22Rv1 (cell line): ENCODE results near the gene TIMM21.

Source experiments
- H3K27ac ChIP-seq: fragments of 450-650 bp; 2 replicates; pipeline ENCODE4 v1.5.1; 2017
- ZFX ChIP-seq: fragments of 450-650 bp; IDR thresholded peaks from 2 replicates; pipeline ENCODE4 v1.6.1; 2017; ENCODE audit warnings: antibody characterized with exemption, borderline replicate concordance
- TF ChIP-seq, protein P1 (sequence below): fragments of 450-650 bp; IDR thresholded peaks from 2 replicates; pipeline ENCODE4 v1.5.1; 2017; ENCODE audit warnings: mild to moderate bottlenecking

The TIMM21 gene

DNA sequence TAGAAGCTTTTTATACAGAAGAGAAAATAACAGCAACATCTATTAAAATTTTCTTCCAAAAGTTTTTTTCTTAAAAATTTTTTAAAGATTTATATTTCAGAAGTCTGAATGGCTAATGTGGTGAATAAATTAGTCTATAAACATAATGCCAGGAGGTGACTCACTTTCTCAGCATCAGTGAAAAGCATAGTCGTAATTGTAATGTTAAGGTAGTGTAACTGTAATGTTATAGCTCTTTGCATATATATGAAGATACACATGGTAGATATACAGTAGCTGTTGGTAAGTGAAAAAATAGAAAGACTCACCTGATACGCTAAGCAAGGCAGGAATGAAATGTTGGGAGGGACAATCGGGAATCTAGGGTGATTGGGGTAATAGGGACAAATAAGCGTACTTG is 5.5 kb downstream of the TIMM21 start:
- H3K27ac ChIP-seq = no peak overlapping the region
- TF ChIP-seq, protein P1, sequence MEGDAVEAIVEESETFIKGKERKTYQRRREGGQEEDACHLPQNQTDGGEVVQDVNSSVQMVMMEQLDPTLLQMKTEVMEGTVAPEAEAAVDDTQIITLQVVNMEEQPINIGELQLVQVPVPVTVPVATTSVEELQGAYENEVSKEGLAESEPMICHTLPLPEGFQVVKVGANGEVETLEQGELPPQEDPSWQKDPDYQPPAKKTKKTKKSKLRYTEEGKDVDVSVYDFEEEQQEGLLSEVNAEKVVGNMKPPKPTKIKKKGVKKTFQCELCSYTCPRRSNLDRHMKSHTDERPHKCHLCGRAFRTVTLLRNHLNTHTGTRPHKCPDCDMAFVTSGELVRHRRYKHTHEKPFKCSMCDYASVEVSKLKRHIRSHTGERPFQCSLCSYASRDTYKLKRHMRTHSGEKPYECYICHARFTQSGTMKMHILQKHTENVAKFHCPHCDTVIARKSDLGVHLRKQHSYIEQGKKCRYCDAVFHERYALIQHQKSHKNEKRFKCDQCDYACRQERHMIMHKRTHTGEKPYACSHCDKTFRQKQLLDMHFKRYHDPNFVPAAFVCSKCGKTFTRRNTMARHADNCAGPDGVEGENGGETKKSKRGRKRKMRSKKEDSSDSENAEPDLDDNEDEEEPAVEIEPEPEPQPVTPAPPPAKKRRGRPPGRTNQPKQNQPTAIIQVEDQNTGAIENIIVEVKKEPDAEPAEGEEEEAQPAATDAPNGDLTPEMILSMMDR = no peak
- TF ChIP-seq ZFX = no peak

DNA sequence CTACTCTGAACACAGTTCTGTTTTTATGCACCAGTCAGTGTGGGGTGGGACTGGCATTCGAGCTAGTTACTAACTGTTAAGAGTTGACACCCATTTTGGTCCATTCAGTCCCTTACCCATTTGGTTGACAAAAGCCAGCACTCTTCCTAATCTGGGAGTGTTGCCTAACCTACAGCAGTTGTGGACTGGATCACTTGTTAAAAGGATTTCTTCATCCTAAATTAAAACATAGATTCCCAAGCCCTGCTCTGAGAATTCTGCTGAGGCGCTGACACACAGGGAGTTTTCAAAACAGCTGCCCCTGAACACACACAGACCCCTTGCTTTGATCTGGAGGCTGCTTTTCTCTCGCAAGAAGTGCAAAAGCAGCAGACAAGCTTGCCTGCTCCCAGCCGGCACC is 6.4 kb downstream of the TIMM21 start:
- H3K27ac ChIP-seq = no peak overlapping the region
- TF ChIP-seq ZFX = no peak
- TF ChIP-seq, protein P1 = no peak

DNA sequence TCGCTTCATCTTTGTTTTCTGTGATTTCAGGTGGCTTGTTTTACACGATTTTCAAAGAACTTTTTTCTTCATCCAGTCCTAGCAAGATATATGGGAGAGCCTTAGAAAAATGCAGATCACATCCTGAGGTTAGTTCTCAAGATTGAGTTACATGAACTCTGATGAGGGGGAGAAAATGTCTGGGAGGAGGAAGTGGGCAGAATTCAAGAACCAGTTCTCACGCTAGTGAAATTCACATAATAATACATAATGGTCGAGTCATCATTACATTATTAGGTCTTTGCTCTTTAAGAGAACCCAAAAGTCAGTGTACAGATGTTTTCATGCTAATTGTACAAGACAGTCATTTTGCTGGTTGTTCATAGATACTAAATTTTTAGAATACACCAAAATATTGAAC is 7.0 kb downstream of the TIMM21 start:
- TF ChIP-seq, protein P1 = no peak
- TF ChIP-seq ZFX = no peak
- no peak overlapping the region for H3K27ac ChIP-seq

DNA sequence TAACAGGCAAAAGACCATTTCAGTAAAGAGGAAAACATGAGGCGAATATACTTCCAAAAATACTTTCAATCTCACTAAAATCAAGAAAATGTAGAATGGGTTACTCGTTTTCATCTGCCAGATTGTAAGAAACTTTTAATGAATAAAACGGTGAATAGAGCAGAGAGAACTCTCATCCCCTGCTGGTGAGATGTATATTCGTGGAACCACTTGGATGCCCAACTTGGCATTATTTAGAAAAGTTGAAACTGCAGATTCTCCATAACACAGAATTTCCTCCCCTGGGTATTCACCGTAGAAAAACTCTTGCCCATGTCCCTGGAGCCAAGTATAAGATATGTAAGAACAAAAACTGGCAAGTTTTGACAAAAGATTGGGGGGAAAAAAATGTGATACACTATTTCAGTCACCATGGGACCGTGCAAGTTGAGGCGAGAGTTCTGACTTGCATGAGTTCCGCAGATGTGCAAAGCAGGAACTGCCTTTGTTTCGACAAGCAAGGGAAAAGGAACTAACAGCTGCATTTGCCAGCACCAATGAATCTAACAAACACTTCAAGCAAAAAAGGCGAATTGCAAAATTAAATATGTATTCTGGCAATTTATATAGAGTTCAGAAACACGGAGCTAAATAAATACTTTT is 14.8 kb downstream of the TIMM21 start:
- no peak for TF ChIP-seq ZFX
- TF ChIP-seq, protein P1 = no peak
- H3K27ac ChIP-seq = no peak overlapping the region

DNA sequence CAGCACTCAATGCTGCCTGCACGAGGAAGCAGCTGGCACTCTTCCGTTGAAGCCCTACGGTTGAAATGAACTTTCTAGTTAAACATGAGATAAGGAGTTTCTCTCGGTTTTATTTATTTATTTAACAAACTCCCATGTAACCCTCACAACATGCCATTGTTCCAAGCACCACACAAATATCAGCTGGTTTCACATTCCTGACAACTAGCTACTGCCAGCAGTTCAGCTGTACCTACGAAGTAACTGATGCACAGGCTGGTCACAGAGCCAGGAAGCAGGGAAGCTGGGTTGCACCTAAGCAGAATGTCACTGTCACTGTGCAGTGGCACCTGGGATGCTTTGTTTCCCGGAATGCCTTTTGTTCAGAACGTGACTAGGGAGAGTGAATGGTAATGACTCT is 18.1 kb downstream of the TIMM21 start:
- TF ChIP-seq, protein P1 = no peak
- no peak for TF ChIP-seq ZFX
- H3K27ac ChIP-seq = no peak overlapping the region

DNA sequence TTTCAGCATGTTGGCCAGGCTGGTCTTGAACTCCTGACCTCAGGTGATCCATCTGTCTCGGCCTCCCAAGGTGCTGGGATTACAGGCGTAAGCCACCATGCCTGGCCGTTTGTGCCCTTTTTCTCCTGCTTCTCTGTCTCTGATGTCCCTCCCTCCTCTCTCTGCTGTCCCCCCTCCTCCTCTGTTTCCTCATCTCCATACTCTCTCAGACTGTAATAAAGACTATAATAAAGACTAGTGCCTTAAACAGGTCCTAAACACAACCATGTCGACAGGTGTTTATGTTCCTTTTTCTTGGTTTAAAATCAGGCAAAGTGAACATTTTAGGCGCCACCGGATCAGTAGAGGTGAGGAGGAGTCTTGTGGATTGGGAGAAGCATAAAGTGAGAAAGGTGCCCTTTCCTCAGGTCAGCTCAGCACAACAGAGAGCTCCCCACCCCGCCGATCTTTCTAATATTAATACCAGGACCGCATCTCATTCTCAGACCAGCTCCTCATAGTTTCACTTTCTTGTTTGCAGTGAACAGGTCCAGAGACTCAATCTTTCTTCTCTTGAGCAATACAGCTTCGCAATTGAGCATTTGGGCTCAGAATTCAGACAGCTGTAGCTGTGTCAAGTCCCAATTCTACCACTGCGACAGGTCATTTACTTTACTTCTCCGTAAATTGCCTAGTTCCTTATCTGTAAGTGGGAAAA is 23.7 kb downstream of the TIMM21 start:
- 0 out of 2 replicates have a peak overlapping the region, but pooled peaks have one; percentile 22 for H3K27ac ChIP-seq
- TF ChIP-seq, protein P1 = no peak
- no peak for TF ChIP-seq ZFX

DNA sequence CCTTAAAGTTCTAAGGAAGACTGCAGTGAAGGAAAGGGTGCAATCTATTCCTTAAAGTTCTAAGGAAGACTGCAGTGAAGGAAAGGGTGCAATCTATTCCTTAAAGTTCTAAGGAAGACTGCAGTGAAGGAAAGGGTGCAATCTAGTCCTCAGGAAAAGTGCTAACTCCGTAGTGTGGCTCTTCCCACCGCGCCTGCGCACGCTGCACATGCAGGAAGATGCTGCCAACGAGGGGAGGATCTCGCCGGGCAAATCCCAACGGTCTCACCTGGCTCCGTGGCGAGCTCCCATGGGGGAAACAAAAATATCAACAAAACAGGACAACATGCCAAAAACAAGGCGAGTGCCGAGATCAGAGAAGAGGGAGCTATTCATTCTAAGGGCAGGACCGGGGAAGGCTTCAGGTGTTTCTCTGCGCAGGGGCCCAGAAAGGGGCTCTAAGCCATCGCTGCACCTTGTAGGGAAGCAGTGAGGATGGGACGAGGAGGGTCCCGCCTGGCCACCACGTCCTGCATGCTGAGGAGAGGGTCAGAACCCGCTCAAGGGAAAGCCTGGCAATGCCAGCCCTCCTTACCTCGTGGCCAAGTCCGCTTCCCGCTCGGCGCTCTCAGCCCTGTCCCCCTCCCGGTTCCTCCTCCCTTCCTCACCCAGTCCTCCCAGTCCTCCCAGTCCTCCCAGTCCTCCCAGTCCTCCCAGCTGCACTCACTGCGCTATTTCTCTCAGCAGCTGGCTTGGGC is 24.5 kb downstream of the TIMM21 start:
- 0 out of 2 replicates have a peak overlapping the region, but pooled peaks have one; percentile 22 for H3K27ac ChIP-seq
- TF ChIP-seq, protein P1 = no peak
- no peak for TF ChIP-seq ZFX
